PFSK-1 (cell line): ENCODE data around the gene SEMA6A.

ENCODE experiments used
- FOXP2 ChIP-seq: optimal IDR thresholded peaks from 2 replicates; pipeline ENCODE3; 2011; ENCODE audit warnings: borderline replicate concordance, control low read depth, inconsistent platforms; ENCODE audit not compliant: insufficient read depth; ENCODE audit errors: extremely low read length, extremely low read depth
- POLR2AphosphoS5 ChIP-seq: IDR thresholded peaks from 2 replicates; pipeline ENCODE4 v1.6.1; 2012; ENCODE audit warnings: low read depth, mild to moderate bottlenecking, control low read depth, low read length, moderate library complexity
- SIN3A ChIP-seq: IDR thresholded peaks from 2 replicates; pipeline ENCODE4 v1.6.1; 2012; ENCODE audit warnings: mild to moderate bottlenecking, low read length, moderate library complexity, borderline replicate concordance; ENCODE audit not compliant: insufficient read depth
- TAF1 ChIP-seq: IDR thresholded peaks from 2 replicates; pipeline ENCODE4 v1.6.1; 2012; ENCODE audit warnings: low read length, control low read depth, borderline replicate concordance; ENCODE audit not compliant: insufficient read depth
- TF ChIP-seq, protein P1 (sequence below), 2 experiments: IDR thresholded peaks; 2 replicates each; pipeline versions ENCODE4 v1.6.1 to v1.8.0; 2011 to 2012; ENCODE audit warnings: low read depth in 2 of 2, low read length in 2 of 2, control low read depth in 1 of 2, inconsistent platforms in 1 of 2, mild to moderate bottlenecking in 1 of 2, moderate library complexity in 1 of 2; ENCODE audit not compliant: insufficient read depth in 1 of 2

The SEMA6A gene

DNA sequence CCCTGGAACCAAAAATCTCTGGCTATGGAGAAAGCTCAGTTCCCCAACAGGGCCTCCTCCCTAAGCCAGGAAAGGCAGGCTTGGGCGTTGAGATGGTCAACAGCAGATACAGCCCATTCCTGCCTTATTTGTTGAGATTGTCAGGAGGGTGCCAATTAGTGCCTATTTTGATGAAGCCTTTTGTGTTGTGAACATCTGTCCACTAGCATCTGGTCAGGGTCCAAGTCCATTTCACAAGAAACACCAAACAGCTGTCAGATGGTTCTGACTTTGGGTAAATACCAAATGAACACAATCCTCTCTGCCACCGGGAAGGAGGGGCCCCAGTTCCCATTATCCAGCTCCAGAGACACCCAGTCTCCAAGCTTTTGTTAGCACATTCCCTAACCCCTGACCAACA, 19.9 kb downstream of the SEMA6A start:
- TF ChIP-seq POLR2AphosphoS5 (no peak), SIN3A (no peak), TAF1 (no peak), FOXP2 (no peak)
- TF ChIP-seq, protein P1, sequence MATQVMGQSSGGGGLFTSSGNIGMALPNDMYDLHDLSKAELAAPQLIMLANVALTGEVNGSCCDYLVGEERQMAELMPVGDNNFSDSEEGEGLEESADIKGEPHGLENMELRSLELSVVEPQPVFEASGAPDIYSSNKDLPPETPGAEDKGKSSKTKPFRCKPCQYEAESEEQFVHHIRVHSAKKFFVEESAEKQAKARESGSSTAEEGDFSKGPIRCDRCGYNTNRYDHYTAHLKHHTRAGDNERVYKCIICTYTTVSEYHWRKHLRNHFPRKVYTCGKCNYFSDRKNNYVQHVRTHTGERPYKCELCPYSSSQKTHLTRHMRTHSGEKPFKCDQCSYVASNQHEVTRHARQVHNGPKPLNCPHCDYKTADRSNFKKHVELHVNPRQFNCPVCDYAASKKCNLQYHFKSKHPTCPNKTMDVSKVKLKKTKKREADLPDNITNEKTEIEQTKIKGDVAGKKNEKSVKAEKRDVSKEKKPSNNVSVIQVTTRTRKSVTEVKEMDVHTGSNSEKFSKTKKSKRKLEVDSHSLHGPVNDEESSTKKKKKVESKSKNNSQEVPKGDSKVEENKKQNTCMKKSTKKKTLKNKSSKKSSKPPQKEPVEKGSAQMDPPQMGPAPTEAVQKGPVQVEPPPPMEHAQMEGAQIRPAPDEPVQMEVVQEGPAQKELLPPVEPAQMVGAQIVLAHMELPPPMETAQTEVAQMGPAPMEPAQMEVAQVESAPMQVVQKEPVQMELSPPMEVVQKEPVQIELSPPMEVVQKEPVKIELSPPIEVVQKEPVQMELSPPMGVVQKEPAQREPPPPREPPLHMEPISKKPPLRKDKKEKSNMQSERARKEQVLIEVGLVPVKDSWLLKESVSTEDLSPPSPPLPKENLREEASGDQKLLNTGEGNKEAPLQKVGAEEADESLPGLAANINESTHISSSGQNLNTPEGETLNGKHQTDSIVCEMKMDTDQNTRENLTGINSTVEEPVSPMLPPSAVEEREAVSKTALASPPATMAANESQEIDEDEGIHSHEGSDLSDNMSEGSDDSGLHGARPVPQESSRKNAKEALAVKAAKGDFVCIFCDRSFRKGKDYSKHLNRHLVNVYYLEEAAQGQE (IDR thresholded peaks at IDR 0.05; ENCODE audit: insufficient read depth in 1 of 2, low read depth in 2 of 2, low read length in 2 of 2): no peak

DNA sequence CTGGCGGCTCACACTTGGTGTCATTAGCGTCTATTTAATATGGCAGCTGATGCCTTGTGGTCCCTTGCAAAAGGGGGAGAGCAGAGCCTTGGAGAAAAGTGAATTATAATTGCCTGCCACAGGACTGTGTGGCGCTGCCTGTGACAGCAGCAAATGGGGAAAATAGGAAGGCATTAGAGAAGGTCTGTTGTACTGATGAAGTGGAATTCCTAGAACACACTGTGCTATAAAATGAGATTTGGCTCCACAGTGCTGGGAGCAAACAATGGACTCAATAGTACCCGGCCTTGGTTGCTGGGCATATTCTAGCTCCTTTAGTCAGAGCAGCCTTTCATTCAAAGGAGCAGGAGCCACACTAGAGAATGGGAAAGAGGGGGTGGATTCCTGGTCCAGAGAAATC, 21.3 kb downstream of the SEMA6A start:
- TF ChIP-seq POLR2AphosphoS5: no peak
- TF ChIP-seq, protein P1 (IDR thresholded peaks at IDR 0.05; ENCODE audit: insufficient read depth in 1 of 2, low read depth in 2 of 2, low read length in 2 of 2): no peak
- no peak for TF ChIP-seq SIN3A
- no peak for TF ChIP-seq TAF1
- TF ChIP-seq FOXP2: no peak

DNA sequence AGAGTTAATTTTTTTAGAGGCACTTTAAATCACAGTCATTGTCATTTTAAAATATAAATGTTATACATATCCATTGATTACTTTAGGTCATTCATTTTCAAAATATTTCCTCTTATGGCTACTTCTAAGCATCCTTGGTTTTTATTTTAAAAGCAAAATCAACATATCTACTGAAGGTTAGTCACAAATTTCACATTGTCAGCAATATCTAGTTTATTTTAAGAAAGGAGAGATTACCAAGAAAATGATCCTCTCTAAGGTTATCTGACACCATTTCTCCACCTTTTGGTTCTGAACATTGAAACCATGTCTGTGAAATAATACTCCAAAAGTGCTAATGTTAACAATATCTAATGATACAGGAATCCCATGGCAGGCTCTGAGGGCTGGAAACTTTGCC, 24.5 kb downstream of the SEMA6A start:
- no peak for TF ChIP-seq POLR2AphosphoS5
- TF ChIP-seq TAF1: no peak
- TF ChIP-seq, protein P1 (IDR thresholded peaks at IDR 0.05; ENCODE audit: insufficient read depth in 1 of 2, low read depth in 2 of 2, low read length in 2 of 2): no peak
- TF ChIP-seq SIN3A: no peak
- no peak for TF ChIP-seq FOXP2

DNA sequence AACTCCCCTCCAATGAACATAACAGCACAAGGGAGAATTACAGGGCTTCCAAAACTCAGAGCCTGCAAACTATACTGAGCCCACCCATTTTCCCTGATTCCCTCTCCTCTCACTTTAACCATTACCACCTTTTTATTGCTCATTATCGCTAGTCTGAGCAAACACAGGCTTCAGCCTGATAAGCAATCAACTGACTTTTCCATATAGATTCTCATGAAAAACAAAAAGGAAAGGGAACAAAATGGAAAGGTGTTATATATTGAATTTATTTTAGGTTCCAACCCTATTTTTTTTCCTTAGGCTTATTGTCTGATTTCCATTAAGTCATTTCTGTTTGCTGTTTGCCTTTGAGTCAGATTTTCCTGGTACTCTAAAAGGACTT, 27.9 kb downstream of the SEMA6A start:
- TF ChIP-seq SIN3A (no peak), TAF1 (no peak), POLR2AphosphoS5 (no peak), FOXP2 (no peak)
- TF ChIP-seq, protein P1 (IDR thresholded peaks at IDR 0.05; ENCODE audit: insufficient read depth in 1 of 2, low read depth in 2 of 2, low read length in 2 of 2): no peak

DNA sequence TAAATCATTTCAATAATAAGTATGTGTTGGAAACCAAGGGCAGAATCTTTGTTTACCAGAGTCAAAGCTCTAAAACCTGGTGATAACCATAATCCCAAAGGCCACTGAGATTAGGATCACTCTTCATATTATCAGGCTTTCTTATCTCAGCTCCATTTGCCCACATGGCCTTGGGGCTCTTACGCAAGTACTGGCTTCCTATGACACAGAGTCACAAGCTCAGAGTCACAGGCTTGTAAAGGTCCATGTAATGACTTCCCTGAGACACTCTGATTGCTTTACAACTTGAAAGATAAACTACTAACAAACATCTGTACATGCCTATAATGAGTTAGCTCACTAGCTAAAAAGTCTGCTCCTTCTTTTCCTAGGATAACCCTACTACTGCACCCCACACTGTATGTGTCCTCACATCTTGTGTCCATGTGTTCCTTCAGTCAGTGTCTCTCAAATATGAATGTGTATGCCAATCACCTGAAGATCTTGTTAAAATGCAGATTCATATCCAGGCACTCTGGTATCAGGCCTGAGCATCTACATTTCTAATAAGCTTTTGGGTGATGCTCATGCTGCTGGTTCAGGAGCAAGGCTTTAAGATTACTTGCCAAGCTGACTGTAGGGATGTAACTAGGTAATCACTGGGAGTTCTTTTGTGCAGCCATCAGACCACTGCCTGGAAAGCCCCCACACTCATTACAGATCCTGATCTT, 28.4 kb downstream of the SEMA6A start:
- TF ChIP-seq, protein P1 (IDR thresholded peaks at IDR 0.05; ENCODE audit: insufficient read depth in 1 of 2, low read depth in 2 of 2, low read length in 2 of 2): no peak
- no peak for TF ChIP-seq FOXP2
- TF ChIP-seq POLR2AphosphoS5: no peak
- TF ChIP-seq TAF1: no peak
- no peak for TF ChIP-seq SIN3A
